T-helper 2 cell treated with Interferon-gamma antibody and Interleukin-4, amounts not matched to agents 100 ng/mL and 5 ng/mL, for 36 hours (primary cell): Measurements from ENCODE around the gene SPCS3. TPM values are rescaled to one million over a fixed set of nuclear protein-coding genes. Genes with fewer than 3 reads are reported as not detected.
"Not testable (repeated sequence)": the region's sequence is repeated elsewhere in the genome, so short reads cannot be mapped to it uniquely, and the experiment has no call there.

Source experiments
- intact Hi-C: fragments of 100-400 bp; cut with micrococcal nuclease; formaldehyde crosslinking; loops from one replicate; pipeline ENCODE4 v1.15.1; 2023
- total RNA-seq: library from RNA; stranded (reverse); gene quantifications from 2 replicates; pipeline ENCODE4 v1.2.3, GENCODE V29; 2022

The SPCS3 gene
- total RNA-seq, 1 donor from 2014 or later: 244 TPM

- intact Hi-C loops: no loop called here
Measured at GRCh38 chr4:176343286-176343685, 23.5 kb downstream of the SPCS3 start.

- intact Hi-C loops: not testable (repeated sequence)
Measured at GRCh38 chr4:176345346-176345745, 25.6 kb downstream of the SPCS3 start.

- intact Hi-C loops: not testable (repeated sequence)
Measured at GRCh38 chr4:176346836-176347235, 27.1 kb downstream of the SPCS3 start.

- intact Hi-C loops: no loop called here
Measured at GRCh38 chr4:176350671-176351070, 30.9 kb downstream of the SPCS3 start.

GRCh38 chr4:176354884-176355283 lies 35.1 kb downstream of the SPCS3 start:
- intact Hi-C loops: no loop called here

GRCh38 chr4:176357359-176358082 lies 37.8 kb downstream of the SPCS3 start:
- intact Hi-C loops: no loop called here

- intact Hi-C loops: no loop called here
Measured at GRCh38 chr4:176358083-176358469, 38.3 kb downstream of the SPCS3 start.

- intact Hi-C loops: no loop called here
Measured at GRCh38 chr4:176359590-176359989, 39.8 kb downstream of the SPCS3 start.

GRCh38 chr4:176360446-176360845 lies 40.7 kb downstream of the SPCS3 start:
- intact Hi-C loops: no loop called here

GRCh38 chr4:176363072-176363471 lies 43.3 kb downstream of the SPCS3 start:
- intact Hi-C loops: no loop called here

- intact Hi-C loops: no loop called here
Measured at GRCh38 chr4:176367771-176368465, 48.2 kb downstream of the SPCS3 start.

- intact Hi-C loops: loop anchor here (5.0 kb wide), 1 partner anchor 416 kb away; the partner anchor contains the start of gene VEGFC
Measured at GRCh38 chr4:176376032-176376614, 56.4 kb downstream of the SPCS3 start.

GRCh38 chr4:176377780-176378179 lies 58.0 kb downstream of the SPCS3 start:
- intact Hi-C loops: loop anchor here (1.0 to 5.0 kb wide), 2 partner anchors 415 to 670 kb away; partner anchors contain the start of gene VEGFC

- intact Hi-C loops: no loop called here
Measured at GRCh38 chr4:176380352-176381157, 60.8 kb downstream of the SPCS3 start.

Other genes with a start within 250 kb of the SPCS3 start
- not detected in 2 replicates for gene SPATA4, start 124.4 kb upstream of the SPCS3 start, total RNA-seq
- gene ASB5, start 50.7 kb upstream of the SPCS3 start, total RNA-seq: not detected in 2 replicates